Neuronal stem cell (in vitro differentiated cells): Measurements from ENCODE around the gene CERS4. TPM values are rescaled to one million over a fixed set of nuclear protein-coding genes. Genes with fewer than 3 reads are reported as not detected.
A peak's percentile ranks its signal among the peaks of the same experiment; 100 is the strongest.

ENCODE experiments used
- DNase-seq: peaks from one replicate; pipeline ENCODE4 v3.0.0-alpha.2; 2013; ENCODE audit warnings: low spot score
- H2AFZ ChIP-seq: one replicate; pipeline ENCODE4 v1.6.1; 2013; ENCODE audit warnings: mild to moderate bottlenecking, low read length, inconsistent platforms
- H2AK5ac ChIP-seq: 2 replicates; pipeline ENCODE4 v1.6.1; 2013; ENCODE audit warnings: low read depth, mild to moderate bottlenecking, inconsistent platforms, low read length, moderate library complexity, mixed read lengths
- H2BK120ac ChIP-seq: 2 replicates; pipeline ENCODE4 v1.6.1; 2013; ENCODE audit warnings: low read depth, mild to moderate bottlenecking, inconsistent platforms, low read length, moderate library complexity, mixed read lengths
- H2BK12ac ChIP-seq: one replicate; pipeline ENCODE4 v1.6.1; 2013; ENCODE audit warnings: low read length, inconsistent platforms
- H2BK15ac ChIP-seq: 2 replicates; pipeline ENCODE4 v1.6.1; 2013; ENCODE audit warnings: mild to moderate bottlenecking, low read length, inconsistent platforms, mixed read lengths
- H2BK5ac ChIP-seq: one replicate; pipeline ENCODE4 v1.6.1; 2013; ENCODE audit warnings: inconsistent platforms, mild to moderate bottlenecking, low read length, moderate library complexity
- H3K14ac ChIP-seq: one replicate; pipeline ENCODE4 v1.6.1; 2013; ENCODE audit warnings: low read length, inconsistent platforms
- H3K18ac ChIP-seq: 2 replicates; pipeline ENCODE4 v1.6.1; 2013; ENCODE audit warnings: low read length, inconsistent platforms
- H3K23ac ChIP-seq: 2 replicates; pipeline ENCODE4 v1.6.1; 2013; ENCODE audit warnings: low read depth, mild to moderate bottlenecking, mixed read lengths, low read length, inconsistent platforms; ENCODE audit not compliant: poor library complexity
- H3K27ac ChIP-seq: replicated peaks from 3 replicates; pipeline ENCODE4 v1.5.1; 2013; ENCODE audit warnings: low read length, inconsistent platforms
- H3K27me3 ChIP-seq, 3 experiments: 2 replicates each; pipeline ENCODE4 v1.6.1; 2013; ENCODE audit warnings: low read length in 3 of 3, mild to moderate bottlenecking in 2 of 3, inconsistent platforms in 1 of 3, low read depth in 1 of 3, mixed read lengths in 1 of 3, moderate library complexity in 1 of 3; ENCODE audit not compliant: control insufficient read depth in 3 of 3, insufficient read depth in 3 of 3
- H3K36me3 ChIP-seq, 2 donors: replicated peaks in 1 of 2; 2 replicates each; pipeline ENCODE4 v1.6.1; 2013; ENCODE audit warnings: low read length in 2 of 2; ENCODE audit not compliant: control insufficient read depth in 2 of 2, insufficient read depth in 2 of 2
- H3K4ac ChIP-seq: 2 replicates; pipeline ENCODE4 v1.6.1; 2013; ENCODE audit warnings: inconsistent platforms, mild to moderate bottlenecking, low read length, moderate library complexity
- H3K4me1 ChIP-seq, 2 donors: 1 replicate in 1 of 2; 2 replicates in 1 of 2; pipeline ENCODE4 v1.6.1; 2013; ENCODE audit warnings: low read length in 2 of 2, low read depth in 1 of 2; ENCODE audit not compliant: control insufficient read depth in 2 of 2, insufficient read depth in 1 of 2
- H3K4me2 ChIP-seq: one replicate; pipeline ENCODE4 v1.6.1; 2013; ENCODE audit warnings: mild to moderate bottlenecking, low read length, inconsistent platforms; ENCODE audit not compliant: insufficient read depth, poor library complexity, severe bottlenecking
- H3K4me3 ChIP-seq, 2 donors: 2 replicates each; pipeline ENCODE4 v1.5.1; 2013; ENCODE audit warnings: low read length in 2 of 2, mild to moderate bottlenecking in 2 of 2, inconsistent platforms in 1 of 2, moderate library complexity in 1 of 2
- H3K79me1 ChIP-seq: one replicate; pipeline ENCODE4 v1.6.1; 2013; ENCODE audit warnings: low read depth, mild to moderate bottlenecking, inconsistent platforms, low read length, moderate library complexity
- H3K9ac ChIP-seq: one replicate; pipeline ENCODE4 v1.6.1; 2013; ENCODE audit warnings: mild to moderate bottlenecking, low read depth, low read length, inconsistent platforms; ENCODE audit not compliant: poor library complexity
- H3K9me3 ChIP-seq, 2 donors: replicated peaks in 1 of 2; 2 replicates each; pipeline versions ENCODE3 to v1.6.1; 2013; ENCODE audit warnings: low read length in 2 of 2, mild to moderate bottlenecking in 2 of 2, inconsistent platforms in 1 of 2, low read depth in 1 of 2, mixed read lengths in 1 of 2, moderate library complexity in 1 of 2; ENCODE audit not compliant: control insufficient read depth in 2 of 2, insufficient read depth in 1 of 2
- H4K8ac ChIP-seq: one replicate; pipeline ENCODE4 v1.6.1; 2013; ENCODE audit warnings: low read depth, mild to moderate bottlenecking, inconsistent platforms, low read length, moderate library complexity
- H4K91ac ChIP-seq: one replicate; pipeline ENCODE4 v1.6.1; 2013; ENCODE audit warnings: low read length, low read depth, mild to moderate bottlenecking, inconsistent platforms; ENCODE audit not compliant: poor library complexity
- WGBS, 2 donors: extraction: QIAGEN DNeasy Blood & Tissue Kit; methylation state at CpG; one replicate each; pipeline ENCODE4 v1.1.7; 2013; ENCODE audit warnings: missing lambda C conversion rate in 2 of 2, mixed read lengths in 1 of 2; ENCODE audit not compliant: insufficient read length in 2 of 2, insufficient replicate concordance in 1 of 2; ENCODE audit errors: extremely low coverage in 2 of 2; 5-methylcytosine and 5-hydroxymethylcytosine counted together
- polyA plus RNA-seq, 2 experiments: library from polyadenylated mRNA; stranded (reverse); fragments of 200-250 nt; gene quantifications; one replicate each; pipeline ENCODE4 v1.2.3, GENCODE V29; 2013

CERS4 gene
- polyA plus RNA-seq (2013, experiment 1 of 2), result 65.3 TPM
- 62.5 TPM for polyA plus RNA-seq (2013, experiment 2 of 2)

- H3K4me1 ChIP-seq, result peaks cover 12 to 15% of the 10 kb centered on the region in 2 donors
- peak within 1 kb of the TSS; percentile 76 for H3K14ac ChIP-seq
- H2BK15ac ChIP-seq, result peak within 1 kb of the TSS; percentile 96
- H3K36me3 ChIP-seq, result peaks cover 3 to 5% of the 10 kb centered on the region in 2 donors
- H2BK12ac ChIP-seq, result peak within 1 kb of the TSS; percentile 91
- H3K4ac ChIP-seq, result peak within 1 kb of the TSS; percentile 87
- H4K8ac ChIP-seq, result peak within 1 kb of the TSS; percentile 48
- peak within 1 kb of the TSS; percentile 97 for H2BK5ac ChIP-seq
- peak within 1 kb of the TSS; percentile 59 for H3K27ac ChIP-seq
- H3K23ac ChIP-seq, result peak within 1 kb of the TSS; percentile 95
- H2AK5ac ChIP-seq, result peak within 1 kb of the TSS; percentile 98
- peak within 1 kb of the TSS; percentile 81 for H3K4me2 ChIP-seq
- H2BK120ac ChIP-seq, result peak within 1 kb of the TSS; percentile 93
- H3K18ac ChIP-seq, result peak within 1 kb of the TSS; percentile 98
- peak within 1 kb of the TSS; percentile 96 for H2AFZ ChIP-seq
- WGBS, 2 donors, result no CpG with 5 or more reads among the region's 60 CpGs
- peak; percentile 82 for DNase-seq
- peak within 1 kb of the TSS; percentile 83 to 97 for H3K4me3 ChIP-seq
- H3K79me1 ChIP-seq, result peaks cover 13% of the 10 kb centered on the region
- no peaks in the 10 kb centered on the region for H3K27me3 ChIP-seq
- peak within 1 kb of the TSS; percentile 85 for H3K9ac ChIP-seq
- H3K9me3 ChIP-seq, result no peaks in the 10 kb centered on the region
- H4K91ac ChIP-seq, result peak within 1 kb of the TSS; percentile 14
Observed at GRCh38 chr19:8208922-8209461, at the start of gene CERS4. Gene CERS4, plus strand, starts transcription at chr19:8209370. Its CDS starts 41,707 bp downstream, at chr19:8251077.

GRCh38 chr19:8161135-8161646 lies 48.0 kb upstream of the CERS4 start:
- Histone ChIP-seq H4K8ac (no peak overlapping the region), H2BK12ac (no peak overlapping the region), H3K27me3 (no peaks in the 10 kb centered on the region), H3K9ac (no peak overlapping the region), H3K27ac (no peak overlapping the region), H2BK120ac (no peak overlapping the region), H2BK5ac (no peak overlapping the region), H3K4ac (no peak overlapping the region), H3K4me2 (no peak overlapping the region), H2BK15ac (no peak overlapping the region), H3K36me3 (no peaks in the 10 kb centered on the region), H3K79me1 (no peaks in the 10 kb centered on the region), H3K4me3 (no peak overlapping the region), H4K91ac (no peak overlapping the region), H2AK5ac (peak overlapping the region; percentile 46), H2AFZ (no peak overlapping the region), H3K23ac (no peak overlapping the region), H3K4me1 (peaks cover 1 to 7% of the 10 kb centered on the region in 2 donors), H3K9me3 (no peaks in the 10 kb centered on the region), H3K18ac (no peak overlapping the region), H3K14ac (no peak overlapping the region)
- DNase-seq, result no peak
- no CpG with 5 or more reads among the region's 12 CpGs for whole genome bisulfite sequencing, 2 donors

- Histone ChIP-seq H3K18ac (no peak overlapping the region), H3K4ac (no peak overlapping the region), H2BK12ac (no peak overlapping the region), H2AK5ac (no peak overlapping the region), H3K36me3 (no peaks in the 10 kb centered on the region), H2BK120ac (no peak overlapping the region), H3K9me3 (no peaks in the 10 kb centered on the region), H3K27ac (no peak overlapping the region), H3K14ac (no peak overlapping the region), H3K4me1 (peaks cover 1 to 7% of the 10 kb centered on the region in 2 donors), H3K79me1 (no peaks in the 10 kb centered on the region), H3K4me3 (no peak overlapping the region), H2AFZ (peak overlapping the region; percentile 10), H2BK15ac (no peak overlapping the region), H2BK5ac (no peak overlapping the region), H3K23ac (no peak overlapping the region), H3K27me3 (no peaks in the 10 kb centered on the region), H3K4me2 (no peak overlapping the region), H4K8ac (no peak overlapping the region), H4K91ac (no peak overlapping the region), H3K9ac (no peak overlapping the region)
- no CpG with 5 or more reads among the region's 7 CpGs for WGBS, 2 donors
- no peak for DNase-seq
Observed at GRCh38 chr19:8163759-8164158, 45.4 kb upstream of the CERS4 start.

- Histone ChIP-seq H3K9me3 (no peaks in the 10 kb centered on the region), H4K91ac (no peak overlapping the region), H2BK5ac (no peak overlapping the region), H3K27me3 (no peaks in the 10 kb centered on the region), H2BK120ac (no peak overlapping the region), H3K79me1 (no peaks in the 10 kb centered on the region), H2AK5ac (no peak overlapping the region), H2BK12ac (no peak overlapping the region), H3K23ac (no peak overlapping the region), H3K4ac (no peak overlapping the region), H3K4me2 (no peak overlapping the region), H3K36me3 (no peaks in the 10 kb centered on the region), H3K27ac (no peak overlapping the region), H3K9ac (no peak overlapping the region), H3K14ac (no peak overlapping the region), H3K4me1 (peaks cover 0 to 3% of the 10 kb centered on the region in 2 donors), H4K8ac (no peak overlapping the region), H3K4me3 (no peak overlapping the region), H2AFZ (peak overlapping the region; percentile 36), H3K18ac (no peak overlapping the region), H2BK15ac (no peak overlapping the region)
- no CpG with 5 or more reads among the region's 6 CpGs for WGBS, 2 donors
- no peak for DNase-seq
Observed at GRCh38 chr19:8167985-8168384, 41.2 kb upstream of the CERS4 start.
